PC-3 (cell line): Measurements from ENCODE around the gene IL1RAPL1.

ENCODE experiments used
- EZH2 ChIP-seq: fragments of 300-600 bp; sonication (generic); IDR thresholded peaks from one replicate; pipeline ENCODE4 v1.6.1; 2017; ENCODE audit warnings: antibody characterized with exemption, mild to moderate bottlenecking, low read length; ENCODE audit not compliant: unreplicated experiment
- EZH2phosphoT487 ChIP-seq: fragments of 300-600 bp; sonication (generic); IDR thresholded peaks from 2 replicates; pipeline ENCODE4 v1.6.1; 2018; ENCODE audit warnings: mild to moderate bottlenecking, antibody characterized with exemption, low read length, borderline replicate concordance
- TF ChIP-seq, protein P1 (sequence below): fragments of 300-600 bp; sonication (generic); conservative IDR thresholded peaks from 2 replicates; pipeline ENCODE4 v1.5.1; 2017; ENCODE audit warnings: antibody characterized with exemption, low read depth, mild to moderate bottlenecking, low read length

DNA sequence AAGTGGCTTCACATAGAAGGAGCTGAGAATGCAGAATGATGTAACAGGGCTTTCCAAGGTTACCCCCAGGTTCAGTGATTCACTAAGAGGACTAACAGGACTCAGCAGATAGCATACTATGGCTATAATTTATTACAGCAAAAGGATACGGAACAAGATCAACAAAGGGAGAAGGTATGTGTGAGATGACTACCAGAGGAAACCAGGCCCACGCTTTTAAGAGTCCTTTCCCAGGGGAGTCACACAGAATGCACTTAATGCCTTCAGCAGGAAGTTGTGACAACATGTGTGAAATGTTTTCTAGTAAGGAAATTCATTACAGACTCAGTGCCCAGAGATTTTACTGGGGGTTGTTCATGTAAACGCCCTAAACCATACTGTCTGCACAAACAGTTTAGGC is 1254.5 kb downstream of the IL1RAPL1 start:
- TF ChIP-seq, protein P1, sequence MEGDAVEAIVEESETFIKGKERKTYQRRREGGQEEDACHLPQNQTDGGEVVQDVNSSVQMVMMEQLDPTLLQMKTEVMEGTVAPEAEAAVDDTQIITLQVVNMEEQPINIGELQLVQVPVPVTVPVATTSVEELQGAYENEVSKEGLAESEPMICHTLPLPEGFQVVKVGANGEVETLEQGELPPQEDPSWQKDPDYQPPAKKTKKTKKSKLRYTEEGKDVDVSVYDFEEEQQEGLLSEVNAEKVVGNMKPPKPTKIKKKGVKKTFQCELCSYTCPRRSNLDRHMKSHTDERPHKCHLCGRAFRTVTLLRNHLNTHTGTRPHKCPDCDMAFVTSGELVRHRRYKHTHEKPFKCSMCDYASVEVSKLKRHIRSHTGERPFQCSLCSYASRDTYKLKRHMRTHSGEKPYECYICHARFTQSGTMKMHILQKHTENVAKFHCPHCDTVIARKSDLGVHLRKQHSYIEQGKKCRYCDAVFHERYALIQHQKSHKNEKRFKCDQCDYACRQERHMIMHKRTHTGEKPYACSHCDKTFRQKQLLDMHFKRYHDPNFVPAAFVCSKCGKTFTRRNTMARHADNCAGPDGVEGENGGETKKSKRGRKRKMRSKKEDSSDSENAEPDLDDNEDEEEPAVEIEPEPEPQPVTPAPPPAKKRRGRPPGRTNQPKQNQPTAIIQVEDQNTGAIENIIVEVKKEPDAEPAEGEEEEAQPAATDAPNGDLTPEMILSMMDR, result no peak
- no peak for TF ChIP-seq EZH2
- no peak for TF ChIP-seq EZH2phosphoT487
